Ascending aorta (tissue), 2 donors: Measurements from ENCODE around the gene A1CF. TPM values are rescaled to one million over a fixed set of nuclear protein-coding genes. Genes with fewer than 3 reads are reported as not detected.

Experiments used
- DNase-seq, 2 donors: peaks; one replicate each; pipeline ENCODE4 v3.0.0-alpha.2; 2019; ENCODE audit warnings: low spot score in 2 of 2
- H3K27ac ChIP-seq, 2 donors: fragments of 200-600 bp; sonication (generic); one replicate each; pipeline ENCODE4 v1.5.1; 2016 to 2017; ENCODE audit warnings: mild to moderate bottlenecking in 1 of 2
- H3K27me3 ChIP-seq: fragments of 200-600 bp; sonication (generic); one replicate; pipeline ENCODE4 v1.5.1; 2017
- H3K36me3 ChIP-seq, 2 donors: fragments of 200-600 bp; sonication (generic); one replicate each; pipeline ENCODE4 v1.5.1; 2016
- H3K4me1 ChIP-seq, 2 donors: fragments of 200-600 bp; sonication (generic); one replicate each; pipeline ENCODE4 v1.5.1; 2016 to 2017; ENCODE audit warnings: mild to moderate bottlenecking in 1 of 2
- H3K4me3 ChIP-seq, 2 donors: fragments of 200-600 bp; sonication (generic); one replicate each; pipeline ENCODE4 v1.5.1; 2016 to 2017; ENCODE audit warnings: mild to moderate bottlenecking in 1 of 2
- H3K9me3 ChIP-seq, 2 donors: fragments of 200-600 bp; sonication (generic); one replicate each; pipeline ENCODE4 v1.5.1; 2016
- intact Hi-C: fragments of 100-400 bp; cut with DNase I; formaldehyde crosslinking; loops from one replicate; pipeline ENCODE4 v1.15.1; 2023
- total RNA-seq: library from RNA; depleted of rRNA; stranded (reverse); fragments of >200 nt; gene quantifications from one replicate; pipeline ENCODE4 v1.1.0, GENCODE V29; 2016
- TF ChIP-seq, protein P1 (sequence below), 3 experiments: fragments of 200-600 bp in 2 of 3; fragments of 450-650 bp in 1 of 3; sonication (generic) in 2 of 3; IDR thresholded peaks; one replicate each; pipeline ENCODE4 v1.5.1; 2016 to 2019; ENCODE audit warnings: antibody characterized with exemption in 3 of 3, mild to moderate bottlenecking in 1 of 3, moderate library complexity in 1 of 3

Gene A1CF
- total RNA-seq, 1 donor from 2014 or later = not detected

DNA sequence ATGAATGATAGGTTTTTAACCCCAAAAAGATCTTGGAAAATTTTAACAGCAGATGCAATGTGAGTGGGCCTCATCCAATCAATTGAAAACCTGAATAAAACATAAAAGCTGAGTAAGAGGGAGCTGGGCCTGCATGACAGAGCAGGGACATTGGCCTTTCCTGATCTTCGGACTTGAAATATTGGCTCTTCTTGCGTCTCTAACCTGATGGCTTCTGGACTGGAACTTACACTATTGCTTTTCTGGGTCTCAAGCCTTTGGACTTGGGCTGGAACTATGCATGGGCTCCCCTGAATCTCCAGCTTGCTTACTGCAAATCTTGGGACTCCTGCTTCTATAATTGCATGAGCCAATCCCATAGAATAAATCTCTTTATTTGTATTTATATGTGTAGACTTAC lies 9.0 kb downstream of the A1CF start:
- H3K4me3 ChIP-seq = no peak overlapping the region
- intact Hi-C loops = no loop called here
- no peaks in the 10 kb centered on the region for H3K9me3 ChIP-seq
- TF ChIP-seq, protein P1, sequence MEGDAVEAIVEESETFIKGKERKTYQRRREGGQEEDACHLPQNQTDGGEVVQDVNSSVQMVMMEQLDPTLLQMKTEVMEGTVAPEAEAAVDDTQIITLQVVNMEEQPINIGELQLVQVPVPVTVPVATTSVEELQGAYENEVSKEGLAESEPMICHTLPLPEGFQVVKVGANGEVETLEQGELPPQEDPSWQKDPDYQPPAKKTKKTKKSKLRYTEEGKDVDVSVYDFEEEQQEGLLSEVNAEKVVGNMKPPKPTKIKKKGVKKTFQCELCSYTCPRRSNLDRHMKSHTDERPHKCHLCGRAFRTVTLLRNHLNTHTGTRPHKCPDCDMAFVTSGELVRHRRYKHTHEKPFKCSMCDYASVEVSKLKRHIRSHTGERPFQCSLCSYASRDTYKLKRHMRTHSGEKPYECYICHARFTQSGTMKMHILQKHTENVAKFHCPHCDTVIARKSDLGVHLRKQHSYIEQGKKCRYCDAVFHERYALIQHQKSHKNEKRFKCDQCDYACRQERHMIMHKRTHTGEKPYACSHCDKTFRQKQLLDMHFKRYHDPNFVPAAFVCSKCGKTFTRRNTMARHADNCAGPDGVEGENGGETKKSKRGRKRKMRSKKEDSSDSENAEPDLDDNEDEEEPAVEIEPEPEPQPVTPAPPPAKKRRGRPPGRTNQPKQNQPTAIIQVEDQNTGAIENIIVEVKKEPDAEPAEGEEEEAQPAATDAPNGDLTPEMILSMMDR (IDR thresholded peaks at IDR 0.05) = no peak
- no peaks in the 10 kb centered on the region for H3K4me1 ChIP-seq
- H3K27ac ChIP-seq = no peak overlapping the region
- H3K27me3 ChIP-seq = no peaks in the 10 kb centered on the region
- DNase-seq = no peak
- H3K36me3 ChIP-seq = no peaks in the 10 kb centered on the region

- no peak for DNase-seq
Measured at GRCh38 chr10:50874723-50875122, 10.7 kb downstream of the A1CF start.

DNA sequence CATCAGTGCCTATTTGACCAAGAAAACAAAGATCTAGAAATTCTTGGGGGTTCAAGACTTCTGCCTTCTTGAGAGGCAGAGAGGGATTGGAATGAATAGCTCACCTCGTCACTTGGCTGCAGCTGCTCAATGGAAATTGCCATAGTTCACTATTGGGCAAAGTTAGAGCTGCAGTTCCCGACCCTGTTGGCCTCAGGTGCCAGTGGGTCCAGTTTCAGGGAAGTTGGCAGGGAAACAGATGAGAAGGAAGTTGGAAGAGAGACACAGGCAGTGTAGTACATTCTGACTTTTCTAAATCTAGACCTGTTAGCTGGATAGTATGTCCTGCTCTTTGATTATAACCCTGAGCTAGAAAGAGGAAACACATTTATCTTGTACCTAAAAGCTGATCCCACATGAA lies 19.1 kb downstream of the A1CF start:
- TF ChIP-seq, protein P1 (IDR thresholded peaks at IDR 0.05) = no peak
- H3K27me3 ChIP-seq = no peaks in the 10 kb centered on the region
- no peaks in the 10 kb centered on the region for H3K36me3 ChIP-seq
- DNase-seq = no peak
- no peak overlapping the region for H3K27ac ChIP-seq
- no peaks in the 10 kb centered on the region for H3K9me3 ChIP-seq
- H3K4me1 ChIP-seq = no peaks in the 10 kb centered on the region
- no peak overlapping the region for H3K4me3 ChIP-seq
- intact Hi-C loops = no loop called here

More at GRCh38 chr10:50874723-50875122, 10.7 kb downstream of the A1CF start:
- Histone ChIP-seq H3K9me3 (no peaks in the 10 kb centered on the region), H3K36me3 (no peaks in the 10 kb centered on the region), H3K27ac (no peak overlapping the region), H3K4me3 (no peak overlapping the region), H3K27me3 (no peaks in the 10 kb centered on the region), H3K4me1 (no peaks in the 10 kb centered on the region)
- intact Hi-C loops = no loop called here
- TF ChIP-seq, protein P1 (IDR thresholded peaks at IDR 0.05) = no peak

- Histone ChIP-seq H3K9me3 (no peaks in the 10 kb centered on the region), H3K27me3 (no peaks in the 10 kb centered on the region), H3K4me1 (no peaks in the 10 kb centered on the region), H3K4me3 (no peak overlapping the region), H3K36me3 (no peaks in the 10 kb centered on the region), H3K27ac (no peak overlapping the region)
- no peak for DNase-seq
- intact Hi-C loops = no loop called here
- TF ChIP-seq, protein P1 (IDR thresholded peaks at IDR 0.05) = no peak
Measured at GRCh38 chr10:50862719-50863118, 22.7 kb downstream of the A1CF start.

- Histone ChIP-seq H3K27me3 (no peaks in the 10 kb centered on the region), H3K27ac (no peak overlapping the region), H3K4me3 (no peak overlapping the region), H3K9me3 (no peaks in the 10 kb centered on the region), H3K36me3 (no peaks in the 10 kb centered on the region), H3K4me1 (no peaks in the 10 kb centered on the region)
- DNase-seq = no peak
- TF ChIP-seq, protein P1 (IDR thresholded peaks at IDR 0.05) = no peak
- intact Hi-C loops = no loop called here
Measured at GRCh38 chr10:50861370-50861769, 24.1 kb downstream of the A1CF start.

DNA sequence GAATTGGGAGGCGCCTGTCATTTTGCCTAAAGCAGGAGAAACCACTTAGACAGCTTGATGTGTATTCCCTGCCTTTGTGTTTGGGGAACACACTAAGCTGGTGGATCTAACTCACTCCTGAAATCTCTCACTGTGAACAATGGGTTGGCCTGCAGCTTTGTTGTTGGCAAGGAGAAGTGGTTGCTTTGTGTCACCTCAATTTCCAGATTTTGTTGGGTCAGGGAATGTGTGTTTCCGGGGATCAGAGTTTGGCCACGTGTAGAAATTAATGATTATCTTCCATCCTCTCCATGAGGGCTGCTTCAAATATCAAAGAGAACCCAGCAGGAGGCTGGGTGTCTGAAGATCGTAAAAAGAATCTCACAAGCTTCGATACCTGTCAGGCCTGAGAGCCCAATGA lies 27.8 kb downstream of the A1CF start:
- H3K9me3 ChIP-seq = no peaks in the 10 kb centered on the region
- no peak overlapping the region for H3K27ac ChIP-seq
- H3K4me1 ChIP-seq = no peaks in the 10 kb centered on the region
- DNase-seq = no peak
- H3K4me3 ChIP-seq = no peak overlapping the region
- intact Hi-C loops = no loop called here
- H3K36me3 ChIP-seq = no peaks in the 10 kb centered on the region
- TF ChIP-seq, protein P1 (IDR thresholded peaks at IDR 0.05) = no peak
- H3K27me3 ChIP-seq = no peaks in the 10 kb centered on the region
